Thyroid gland (tissue), 4 donors: Measurements from ENCODE around the gene MOB3A.

ENCODE experiments used
- POLR2A ChIP-seq, 2 donors: fragments of 450-650 bp; IDR thresholded peaks; one replicate each; pipeline ENCODE4 v1.6.1; 2017; ENCODE audit warnings: antibody characterized with exemption in 2 of 2, mild to moderate bottlenecking in 2 of 2, moderate library complexity in 1 of 2
- TF ChIP-seq, protein P1 (sequence below), 6 experiments: fragments of 200-600 bp in 3 of 6; fragments of 450-650 bp in 3 of 6; sonication (generic) in 3 of 6; IDR thresholded peaks; one replicate each; pipeline ENCODE4 v1.5.1; 2016 to 2019; ENCODE audit warnings: antibody characterized with exemption in 6 of 6, mild to moderate bottlenecking in 2 of 6, inconsistent platforms in 1 of 6, moderate library complexity in 1 of 6

- TF ChIP-seq, protein P1, sequence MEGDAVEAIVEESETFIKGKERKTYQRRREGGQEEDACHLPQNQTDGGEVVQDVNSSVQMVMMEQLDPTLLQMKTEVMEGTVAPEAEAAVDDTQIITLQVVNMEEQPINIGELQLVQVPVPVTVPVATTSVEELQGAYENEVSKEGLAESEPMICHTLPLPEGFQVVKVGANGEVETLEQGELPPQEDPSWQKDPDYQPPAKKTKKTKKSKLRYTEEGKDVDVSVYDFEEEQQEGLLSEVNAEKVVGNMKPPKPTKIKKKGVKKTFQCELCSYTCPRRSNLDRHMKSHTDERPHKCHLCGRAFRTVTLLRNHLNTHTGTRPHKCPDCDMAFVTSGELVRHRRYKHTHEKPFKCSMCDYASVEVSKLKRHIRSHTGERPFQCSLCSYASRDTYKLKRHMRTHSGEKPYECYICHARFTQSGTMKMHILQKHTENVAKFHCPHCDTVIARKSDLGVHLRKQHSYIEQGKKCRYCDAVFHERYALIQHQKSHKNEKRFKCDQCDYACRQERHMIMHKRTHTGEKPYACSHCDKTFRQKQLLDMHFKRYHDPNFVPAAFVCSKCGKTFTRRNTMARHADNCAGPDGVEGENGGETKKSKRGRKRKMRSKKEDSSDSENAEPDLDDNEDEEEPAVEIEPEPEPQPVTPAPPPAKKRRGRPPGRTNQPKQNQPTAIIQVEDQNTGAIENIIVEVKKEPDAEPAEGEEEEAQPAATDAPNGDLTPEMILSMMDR (IDR thresholded peaks at IDR 0.05): no peak
- TF ChIP-seq POLR2A (IDR thresholded peaks at IDR 0.05): no peak
These were observed 45.7 kb downstream of the MOB3A start for GRCh38 chr19:2050349-2050990.
